Fibroblast of villous mesenchyme (primary cell): Measurements from ENCODE around the gene DNAJC17. TPM values are rescaled to one million over a fixed set of nuclear protein-coding genes. Genes with fewer than 3 reads are reported as not detected.

Experiments used
- DNase-seq: peaks from one replicate; pipeline ENCODE4 v3.0.0-alpha.2; 2010; ENCODE audit warnings: low read depth
- H3K4me3 ChIP-seq: 2 replicates; pipeline ENCODE4 v1.5.1; 2011; ENCODE audit warnings: low read depth, mild to moderate bottlenecking, low read length
- CTCF ChIP-seq: IDR thresholded peaks from 2 replicates; pipeline ENCODE4 v1.5.1; 2012; ENCODE audit warnings: low read depth, mild to moderate bottlenecking, low read length; ENCODE audit not compliant: insufficient read depth
- total RNA-seq: library from RNA; depleted of rRNA; stranded (reverse); fragments of >200 nt; gene quantifications from 2 replicates; pipeline ENCODE4 v1.2.3, GENCODE V29; 2012

Gene DNAJC17
- total RNA-seq, 1 donor = 30.7 TPM

- no peak overlapping the region for H3K4me3 ChIP-seq
- no peak for DNase-seq
- no peak for TF ChIP-seq CTCF
Measured at GRCh38 chr15:40830884-40831283, 23.6 kb upstream of the DNAJC17 start.

- no peak for TF ChIP-seq CTCF
- H3K4me3 ChIP-seq = no peak overlapping the region
- DNase-seq = no peak
Measured at GRCh38 chr15:40829115-40829514, 21.8 kb upstream of the DNAJC17 start.

DNA sequence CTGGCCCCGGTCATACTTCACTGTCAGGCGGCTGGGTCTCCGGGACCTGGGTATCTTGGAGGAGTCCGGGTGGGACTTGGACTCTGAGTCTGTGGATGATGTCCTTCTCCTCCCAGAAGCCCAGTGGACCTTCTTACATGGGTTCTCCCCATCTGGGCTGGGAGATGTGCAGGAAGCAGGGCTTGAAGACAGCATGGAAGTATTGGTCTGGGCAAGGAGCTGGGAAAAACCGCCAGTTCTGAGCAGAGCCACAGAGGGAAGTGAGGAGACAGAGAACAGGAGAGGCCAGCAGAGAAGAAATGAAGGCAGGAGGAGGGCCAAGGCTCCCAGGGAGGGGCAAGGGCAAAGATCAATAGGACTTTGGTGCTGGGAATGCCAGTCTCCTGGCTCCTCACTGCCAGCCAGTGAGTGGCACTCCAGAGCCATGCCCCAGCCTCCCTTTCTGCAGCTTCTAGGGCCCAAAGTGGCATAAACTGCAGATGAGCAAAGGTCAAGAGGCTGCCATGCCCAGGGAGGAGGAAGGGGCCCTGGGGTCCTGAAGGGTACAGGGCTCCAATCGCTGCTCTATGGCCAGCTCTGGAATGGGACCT is 21.3 kb upstream of the DNAJC17 start, which contains the start of gene PPP1R14D:
TSS of gene PPP1R14D (minus strand) at position 262 of the 590 bp plus-strand sequence. CDS start at position 195, 67 bp downstream.
- H3K4me3 ChIP-seq = no peak within 1 kb of the TSS
- TF ChIP-seq CTCF = no peak
- DNase-seq = no peak

DNA sequence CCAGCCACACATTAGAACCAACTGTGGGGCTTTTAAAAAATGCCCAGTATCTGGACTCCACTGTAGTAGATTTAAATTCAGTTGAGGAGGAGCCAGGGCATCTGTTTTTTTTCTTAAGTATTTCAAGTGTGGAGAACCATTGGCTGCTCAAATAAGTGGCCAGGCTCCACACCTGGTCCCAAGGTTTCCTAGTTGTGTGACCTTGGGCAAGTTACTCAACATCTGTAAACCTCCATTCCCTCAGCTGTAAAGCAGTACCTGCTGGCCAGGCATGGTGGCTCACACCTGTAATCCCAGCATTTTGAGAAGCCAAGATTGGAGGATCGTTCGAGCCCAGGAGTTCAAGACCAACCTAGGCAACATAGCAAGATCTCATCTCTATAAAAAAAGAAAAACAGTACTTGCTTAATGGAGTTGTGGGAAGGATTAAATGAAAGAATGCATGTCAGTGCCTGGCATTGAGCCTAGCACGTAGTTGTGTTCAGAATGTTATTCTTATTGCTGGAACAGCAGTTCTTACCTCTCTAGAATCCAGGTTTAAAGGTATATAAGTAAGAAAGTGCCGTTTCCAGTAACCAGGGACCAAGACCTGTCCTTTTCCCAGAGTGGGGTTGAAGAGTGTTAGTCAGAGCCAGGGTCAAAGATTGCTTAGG is 19.3 kb upstream of the DNAJC17 start:
- DNase-seq = no peak
- no peak for TF ChIP-seq CTCF
- no peak overlapping the region for H3K4me3 ChIP-seq

- H3K4me3 ChIP-seq = no peak overlapping the region
- TF ChIP-seq CTCF = no peak
- peak; percentile 81 for DNase-seq
Measured at GRCh38 chr15:40825661-40826422, 18.6 kb upstream of the DNAJC17 start.

DNA sequence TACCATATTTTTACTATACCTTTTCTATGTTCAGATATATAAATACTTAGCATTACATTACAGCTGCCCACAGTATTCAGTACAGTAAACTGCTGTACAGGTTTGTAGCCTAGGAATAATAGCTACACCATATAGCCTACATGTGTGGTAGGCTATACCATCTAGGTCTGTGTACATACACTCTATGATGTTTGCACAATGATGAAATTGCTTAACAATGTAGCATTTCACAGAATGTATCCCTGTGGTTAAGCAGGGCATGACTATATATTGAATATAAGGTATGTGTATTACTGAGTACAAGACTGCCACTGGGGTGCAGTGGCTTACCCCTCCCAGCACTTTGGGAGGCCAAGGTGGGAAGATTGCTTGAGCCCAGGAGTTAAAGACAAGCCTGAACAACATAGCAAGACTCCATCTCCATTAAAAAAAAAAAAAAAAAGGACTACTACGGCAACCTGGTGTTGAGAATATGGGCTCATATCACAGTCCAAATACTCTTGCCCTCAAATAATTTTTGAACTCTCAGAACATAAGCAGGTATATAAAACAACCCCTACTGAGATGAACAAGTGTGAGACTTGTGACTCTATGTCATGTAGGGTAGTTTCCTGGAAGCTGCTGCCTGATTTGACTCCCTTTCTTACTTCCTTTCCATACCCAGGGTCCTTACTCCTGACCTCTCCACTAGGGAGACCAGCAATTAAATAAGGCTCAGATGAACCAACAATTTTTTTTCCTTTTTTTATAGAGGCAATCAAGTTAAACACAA is 16.5 kb upstream of the DNAJC17 start:
- TF ChIP-seq CTCF = no peak
- no peak overlapping the region for H3K4me3 ChIP-seq
- DNase-seq = no peak
